ENCODE measurements around the gene SND1. TPM values are rescaled to one million over a fixed set of nuclear protein-coding genes. Genes with fewer than 3 reads are reported as not detected.

SND1 gene
- total and polyA plus RNA-seq, 2 of the 4 experiments (the other 2 are of a cell fraction) = 154 to 294 TPM

- Histone ChIP-seq H3K56ac (ENCODE audit: extremely low read depth, insufficient read depth, low read length) (no peak overlapping the region), H2BK20ac (ENCODE audit: low read depth, low read length) (no peak overlapping the region), H3K23ac (ENCODE audit: low read depth, low read length) (no peak overlapping the region), H2AK9ac (replicated peaks; ENCODE audit: low read depth, low read length, poor library complexity) (no peak overlapping the region), H3K9ac (ENCODE audit: low read depth, low read length) (no peak overlapping the region), H3K36me3 (ENCODE audit: control insufficient read depth, insufficient read depth, low read length) (peaks cover 3% of the 10 kb centered on the region), H4K20me1 (ENCODE audit: insufficient read depth, low read length) (peaks cover 18% of the 10 kb centered on the region), H3K27ac (ENCODE audit: insufficient read depth, low read length) (no peak overlapping the region), H3K4ac (ENCODE audit: low read depth, low read length) (no peak overlapping the region), H3K9me1 (ENCODE audit: insufficient read depth, low read length) (peaks cover 24% of the 10 kb centered on the region), H4K8ac (ENCODE audit: low read depth in 2 of 2, low read length in 2 of 2) (no peak overlapping the region), H3K9me3 (ENCODE audit: control insufficient read depth, insufficient read depth, low read length) (no peaks in the 10 kb centered on the region), H3K18ac (ENCODE audit: low read depth, low read length) (no peak overlapping the region), H3K14ac (replicated peaks; ENCODE audit: low read depth, low read length) (no peak overlapping the region), H2AFZ (replicated peaks; ENCODE audit: low read length, poor library complexity) (no peak overlapping the region), H3K4me2 (ENCODE audit: low read depth, low read length) (no peak overlapping the region), H4K91ac (ENCODE audit: insufficient read depth, low read depth, low read length) (no peak overlapping the region), H3K4me1 (ENCODE audit: control insufficient read depth, insufficient read depth, low read length) (no peaks in the 10 kb centered on the region), H3K79me1 (ENCODE audit: low read depth in 1 of 2, low read length in 2 of 2) (peaks cover 39 to 78% of the 10 kb centered on the region in 2 experiments), H2BK120ac (ENCODE audit: low read depth, low read length) (no peak overlapping the region), H2AK5ac (ENCODE audit: low read depth, low read length) (no peak overlapping the region), H3K27me3 (ENCODE audit: control insufficient read depth, insufficient read depth, low read length) (no peaks in the 10 kb centered on the region), H4K5ac (ENCODE audit: low read depth, low read length) (no peak overlapping the region), H2BK15ac (ENCODE audit: low read depth, low read length) (no peak overlapping the region), H2BK5ac (ENCODE audit: low read depth, low read length, poor library complexity, severe bottlenecking) (no peak overlapping the region), H3K4me3 (ENCODE audit: insufficient read depth, low read depth, low read length) (no peak overlapping the region)
- no TSS peak for BruUV-seq (replicated peaks)
- ATAC-seq (ENCODE audit: low read depth) (no peak), DNase-seq (no peak)
- dilution Hi-C loops (cut with HindIII; ENCODE audit: low sequenced_read_pairs, unreplicated experiment) = no loop called here
- CTCF ChIA-PET = interaction anchor here (0.8 kb wide), 1 partner anchor 297 kb away, joined by 3 read pairs; no protein-coding TSS in a partner anchor
- TF ChIP-seq MAFK (IDR thresholded peaks at IDR 0.05; ENCODE audit: low read depth, low read length) = no peak
- no peak for TF ChIP-seq MXI1 (IDR thresholded peaks at IDR 0.05; ENCODE audit: borderline replicate concordance, low read depth, low read length)
- TF ChIP-seq MAZ (IDR thresholded peaks at IDR 0.05; ENCODE audit: borderline replicate concordance, low read depth, low read length) = no peak
- TF ChIP-seq, protein P1, sequence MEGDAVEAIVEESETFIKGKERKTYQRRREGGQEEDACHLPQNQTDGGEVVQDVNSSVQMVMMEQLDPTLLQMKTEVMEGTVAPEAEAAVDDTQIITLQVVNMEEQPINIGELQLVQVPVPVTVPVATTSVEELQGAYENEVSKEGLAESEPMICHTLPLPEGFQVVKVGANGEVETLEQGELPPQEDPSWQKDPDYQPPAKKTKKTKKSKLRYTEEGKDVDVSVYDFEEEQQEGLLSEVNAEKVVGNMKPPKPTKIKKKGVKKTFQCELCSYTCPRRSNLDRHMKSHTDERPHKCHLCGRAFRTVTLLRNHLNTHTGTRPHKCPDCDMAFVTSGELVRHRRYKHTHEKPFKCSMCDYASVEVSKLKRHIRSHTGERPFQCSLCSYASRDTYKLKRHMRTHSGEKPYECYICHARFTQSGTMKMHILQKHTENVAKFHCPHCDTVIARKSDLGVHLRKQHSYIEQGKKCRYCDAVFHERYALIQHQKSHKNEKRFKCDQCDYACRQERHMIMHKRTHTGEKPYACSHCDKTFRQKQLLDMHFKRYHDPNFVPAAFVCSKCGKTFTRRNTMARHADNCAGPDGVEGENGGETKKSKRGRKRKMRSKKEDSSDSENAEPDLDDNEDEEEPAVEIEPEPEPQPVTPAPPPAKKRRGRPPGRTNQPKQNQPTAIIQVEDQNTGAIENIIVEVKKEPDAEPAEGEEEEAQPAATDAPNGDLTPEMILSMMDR (conservative IDR thresholded peaks at IDR 0.05; ENCODE audit: low read depth, low read length) = no peak
- TF ChIP-seq USF2 (IDR thresholded peaks at IDR 0.05; ENCODE audit: low read depth, low read length) = no peak
- no peak for TF ChIP-seq POLR2A (IDR thresholded peaks at IDR 0.05; ENCODE audit: low read depth, low read length)
- TF ChIP-seq CEBPB (IDR thresholded peaks at IDR 0.05; ENCODE audit: low read depth, low read length) = no peak
- no peak for TF ChIP-seq RCOR1 (IDR thresholded peaks at IDR 0.05; ENCODE audit: insufficient replicate concordance, low read length)
- no peak for TF ChIP-seq RFX5 (IDR thresholded peaks at IDR 0.05; ENCODE audit: low read depth, low read length)
- TF ChIP-seq SMC3 (IDR thresholded peaks at IDR 0.05; ENCODE audit: low read depth, low read length) = no peak
- TF ChIP-seq BHLHE40 (IDR thresholded peaks at IDR 0.05; ENCODE audit: low read depth, low read length) = no peak
- TF ChIP-seq NFE2L2 (IDR thresholded peaks at IDR 0.05; ENCODE audit: low read depth, low read length) = no peak
- POLR2A ChIA-PET (ENCODE audit: unreplicated experiment) = no interaction called here
- no CpG with 5 or more reads among the region's 3 CpGs for WGBS, 2 experiments (ENCODE audit: extremely low coverage in 2 of 2, insufficient read length in 1 of 2)
- intact Hi-C loops (cut with micrococcal nuclease) = no loop called here
- in situ Hi-C loops (cut with MboI; ENCODE audit: low sequenced_read_pairs) = no loop called here
Measured at GRCh38 chr7:128005759-128006159, 353.8 kb downstream of the SND1 start.
